ENCODE results near the gene SFXN4.
"Not testable (repeated sequence)": the region's sequence is repeated elsewhere in the genome, so short reads cannot be mapped to it uniquely, and the experiment has no call there.

SFXN4 gene

GRCh38 chr10:119139464-119140067 is 25.9 kb downstream of the SFXN4 start:
- H3K4me3 ChIP-seq (ENCODE audit: low read depth, low read length), result no peak overlapping the region
- TF ChIP-seq, protein P1, sequence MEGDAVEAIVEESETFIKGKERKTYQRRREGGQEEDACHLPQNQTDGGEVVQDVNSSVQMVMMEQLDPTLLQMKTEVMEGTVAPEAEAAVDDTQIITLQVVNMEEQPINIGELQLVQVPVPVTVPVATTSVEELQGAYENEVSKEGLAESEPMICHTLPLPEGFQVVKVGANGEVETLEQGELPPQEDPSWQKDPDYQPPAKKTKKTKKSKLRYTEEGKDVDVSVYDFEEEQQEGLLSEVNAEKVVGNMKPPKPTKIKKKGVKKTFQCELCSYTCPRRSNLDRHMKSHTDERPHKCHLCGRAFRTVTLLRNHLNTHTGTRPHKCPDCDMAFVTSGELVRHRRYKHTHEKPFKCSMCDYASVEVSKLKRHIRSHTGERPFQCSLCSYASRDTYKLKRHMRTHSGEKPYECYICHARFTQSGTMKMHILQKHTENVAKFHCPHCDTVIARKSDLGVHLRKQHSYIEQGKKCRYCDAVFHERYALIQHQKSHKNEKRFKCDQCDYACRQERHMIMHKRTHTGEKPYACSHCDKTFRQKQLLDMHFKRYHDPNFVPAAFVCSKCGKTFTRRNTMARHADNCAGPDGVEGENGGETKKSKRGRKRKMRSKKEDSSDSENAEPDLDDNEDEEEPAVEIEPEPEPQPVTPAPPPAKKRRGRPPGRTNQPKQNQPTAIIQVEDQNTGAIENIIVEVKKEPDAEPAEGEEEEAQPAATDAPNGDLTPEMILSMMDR (conservative IDR thresholded peaks at IDR 0.05; ENCODE audit: low read depth, low read length), result peak; percentile 76
- DNase-seq (ENCODE audit: low read depth), result peak; percentile 50

GRCh38 chr10:119138346-119139306 is 26.9 kb downstream of the SFXN4 start:
- no peak for DNase-seq (ENCODE audit: low read depth)
- H3K4me3 ChIP-seq (ENCODE audit: low read depth, low read length), result no peak overlapping the region
- TF ChIP-seq, protein P1 (conservative IDR thresholded peaks at IDR 0.05; ENCODE audit: low read depth, low read length), result no peak

GRCh38 chr10:119137878-119138277 is 27.6 kb downstream of the SFXN4 start:
- not testable (repeated sequence) for H3K4me3 ChIP-seq (ENCODE audit: low read depth, low read length); DNase-seq (ENCODE audit: low read depth)
- TF ChIP-seq, protein P1 (conservative IDR thresholded peaks at IDR 0.05; ENCODE audit: low read depth, low read length), result peak; percentile 10

- H3K4me3 ChIP-seq (ENCODE audit: low read depth, low read length), result no peak overlapping the region
- TF ChIP-seq, protein P1 (conservative IDR thresholded peaks at IDR 0.05; ENCODE audit: low read depth, low read length), result no peak
- DNase-seq (ENCODE audit: low read depth), result peak; percentile 33
These were observed 29.4 kb downstream of the SFXN4 start for GRCh38 chr10:119136084-119136483.

- H3K4me3 ChIP-seq (ENCODE audit: low read depth, low read length), result no peak overlapping the region
- peak; percentile 83 for DNase-seq (ENCODE audit: low read depth)
- TF ChIP-seq, protein P1 (conservative IDR thresholded peaks at IDR 0.05; ENCODE audit: low read depth, low read length), result no peak
These were observed 30.0 kb downstream of the SFXN4 start for GRCh38 chr10:119135513-119135881.

DNA sequence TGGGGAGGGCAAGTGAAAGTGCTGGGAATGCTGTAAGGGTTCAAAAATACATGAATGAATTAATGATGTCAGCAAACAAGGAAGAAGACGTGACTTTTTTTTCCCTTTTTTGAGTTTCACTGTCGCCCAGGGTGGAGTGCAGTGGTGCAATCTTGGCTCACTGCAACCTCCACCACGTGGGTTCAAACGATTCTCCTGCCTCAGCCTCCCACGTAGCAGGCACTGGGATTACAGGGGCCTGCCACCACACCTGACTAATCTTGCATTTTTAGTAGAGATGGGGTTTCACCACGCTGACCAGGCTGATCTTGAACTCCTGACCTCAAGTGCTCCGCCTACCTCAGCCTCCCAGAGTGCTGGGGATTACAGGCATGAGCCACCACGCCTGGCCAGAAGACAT is 31.6 kb downstream of the SFXN4 start:
- TF ChIP-seq, protein P1 (conservative IDR thresholded peaks at IDR 0.05; ENCODE audit: low read depth, low read length), result no peak
- no peak overlapping the region for H3K4me3 ChIP-seq (ENCODE audit: low read depth, low read length)
- no peak for DNase-seq (ENCODE audit: low read depth)
